Measurements from ENCODE around the gene PFDN1. TPM values are rescaled to one million over a fixed set of nuclear protein-coding genes. Genes with fewer than 3 reads are reported as not detected.

The PFDN1 gene
- total and polyA plus RNA-seq, 10 of the 15 experiments (the other 5 are each of a cell fraction or from before 2014, with no cell fraction given): 62.9 to 193 (median 102) TPM

GRCh38 chr5:140242890-140243585 lies 59.9 kb downstream of the PFDN1 start:
- Histone ChIP-seq H3K4me2 (ENCODE audit: control insufficient read depth, insufficient read depth) (no peak overlapping the region), H3K9ac (ENCODE audit: control insufficient read depth, insufficient read depth, low read length) (no peak overlapping the region), H4K20me1 (ENCODE audit: control insufficient read depth, insufficient read depth) (no peaks in the 10 kb centered on the region; the same call in 1 of the 2 replicates), H3K4me3 (no peak overlapping the region), H3K4me1 (ENCODE audit: control insufficient read depth, insufficient read depth, low read length) (peaks cover 4% of the 10 kb centered on the region; the same call in 1 of the 2 replicates), H3K27me3 (replicated peaks in 1 of 2; ENCODE audit: control insufficient read depth in 2 of 2, insufficient read depth in 2 of 2, low read length in 1 of 2) (no peaks in the 10 kb centered on the region), H3K36me3 (ENCODE audit: control insufficient read depth in 2 of 2, insufficient read depth in 2 of 2, low read length in 1 of 2) (peaks cover 6 to 19% of the 10 kb centered on the region in 2 experiments; a peak in 3 of 4 replicates), H3K27ac (ENCODE audit: control insufficient read depth, insufficient read depth) (no peak overlapping the region), H2AFZ (ENCODE audit: control insufficient read depth, low read depth, low read length) (no peak overlapping the region), H3K79me2 (ENCODE audit: control insufficient read depth, insufficient read depth, low read length) (no peaks in the 10 kb centered on the region), H3K9me3 (replicated peaks; ENCODE audit: control insufficient read depth, insufficient read depth, low read length) (no peaks in the 10 kb centered on the region)
- 92% methylated on average over 4 of the region's 4 CpGs for WGBS (ENCODE audit: insufficient coverage, insufficient replicate concordance, low lambda C conversion rate, missing lambda C conversion rate)
- FAIRE-seq (no peak), DNase-seq (ENCODE audit: low read depth, low spot score) (no peak), ATAC-seq (no peak)
- intact Hi-C loops (cut with micrococcal nuclease; ENCODE audit: unreplicated experiment): loop anchor here (5.0 kb wide), 1 partner anchor 469 kb away; no protein-coding TSS in a partner anchor
- in situ Hi-C loops (cut with MboI): loop anchor here (5.0 to 25.0 kb wide), 3 partner anchors 119 to 794 kb away; partner anchors contain the start of gene SLC4A9
- SMC1A ChIA-PET (ENCODE audit: uncharacterized antibody, unreplicated experiment): interaction anchor here (0.8 to 14.6 kb wide), 16 partner anchors 10 to 130 kb away, joined by 3 to 345 read pairs (median 4); partner anchors contain the start of genes HBEGF and SLC4A9
- no peak for TF ChIP-seq POU2F2 (IDR thresholded peaks at IDR 0.05; ENCODE audit: borderline replicate concordance, low read depth, low read length)
- peak; percentile 36; the same call in 1 of the 2 replicates for TF ChIP-seq POLR2A (IDR thresholded peaks at IDR 0.05; ENCODE audit: low read depth, low read length)
- RAD21 ChIA-PET (ENCODE audit: unreplicated experiment): interaction anchor here (0.9 to 7.7 kb wide), 18 partner anchors 10 to 483 kb away, joined by 3 to 131 read pairs (median 3); partner anchors contain the start of genes HBEGF and PFDN1
- BruUV-seq (replicated peaks): no TSS peak
- CTCF ChIA-PET: interaction anchor here (0.7 to 18.8 kb wide), 25 partner anchors 10 to 483 kb away, joined by 3 to 774 read pairs (median 7); partner anchors contain the start of genes HBEGF and PFDN1
- POLR2A ChIA-PET: interaction anchor here (1.8 kb wide), 1 partner anchor 103 kb away, joined by 4 read pairs; the partner anchor contains the start of gene HBEGF

- Histone ChIP-seq H3K79me2 (ENCODE audit: control insufficient read depth, insufficient read depth, low read length) (no peaks in the 10 kb centered on the region), H3K27ac (ENCODE audit: control insufficient read depth, insufficient read depth) (no peak overlapping the region), H3K4me2 (ENCODE audit: control insufficient read depth, insufficient read depth) (no peak overlapping the region), H3K4me3 (no peak overlapping the region), H3K36me3 (ENCODE audit: control insufficient read depth in 2 of 2, insufficient read depth in 2 of 2, low read length in 1 of 2) (peaks cover 6 to 19% of the 10 kb centered on the region in 2 experiments; a peak in 3 of 4 replicates), H4K20me1 (ENCODE audit: control insufficient read depth, insufficient read depth) (no peaks in the 10 kb centered on the region; the same call in 1 of the 2 replicates), H3K27me3 (replicated peaks in 1 of 2; ENCODE audit: control insufficient read depth in 2 of 2, insufficient read depth in 2 of 2, low read length in 1 of 2) (no peaks in the 10 kb centered on the region), H2AFZ (ENCODE audit: control insufficient read depth, low read depth, low read length) (no peak overlapping the region), H3K9ac (ENCODE audit: control insufficient read depth, insufficient read depth, low read length) (no peak overlapping the region), H3K9me3 (replicated peaks; ENCODE audit: control insufficient read depth, insufficient read depth, low read length) (no peaks in the 10 kb centered on the region), H3K4me1 (ENCODE audit: control insufficient read depth, insufficient read depth, low read length) (peaks cover 4% of the 10 kb centered on the region; the same call in 1 of the 2 replicates)
- BruUV-seq (replicated peaks): no TSS peak
- no peak for ATAC-seq
- ChIA-PET POLR2A (interaction anchor here (1.8 kb wide), 1 partner anchor 104 kb away, joined by 4 read pairs; the partner anchor contains the start of gene HBEGF), SMC1A (ENCODE audit: uncharacterized antibody, unreplicated experiment) (interaction anchor here (0.8 to 14.6 kb wide), 2 partner anchors 60 to 109 kb away, joined by 3 to 345 read pairs; partner anchors contain the start of gene HBEGF), RAD21 (ENCODE audit: unreplicated experiment) (interaction anchor here (0.5 to 7.7 kb wide), 6 partner anchors 21 to 118 kb away, joined by 3 to 131 read pairs (median 3); partner anchors contain the start of gene HBEGF), CTCF (interaction anchor here (1.1 to 18.8 kb wide), 9 partner anchors 13 to 122 kb away, joined by 3 to 774 read pairs (median 18); partner anchors contain the start of gene HBEGF)
- in situ Hi-C loops (cut with MboI): loop anchor here (5.0 to 25.0 kb wide), 3 partner anchors 120 to 795 kb away; partner anchors contain the start of gene SLC4A9
- FAIRE-seq: no peak
- TF ChIP-seq ESRRA (IDR thresholded peaks at IDR 0.05; ENCODE audit: low read length): no peak
- TF ChIP-seq CTCF (IDR thresholded peaks at IDR 0.05 in 2 of 3, conservative IDR thresholded peaks at IDR 0.05 in 1 of 3; ENCODE audit: control insufficient read depth in 2 of 3, extremely low read depth in 1 of 3, insufficient read depth in 1 of 3, low read depth in 3 of 3, low read length in 3 of 3): 0 out of 6 replicates have a peak, but pooled peaks of 1 of the 3 experiments have one; percentile 5
- DNase-seq (ENCODE audit: low read depth, low spot score): no peak
- intact Hi-C loops (cut with micrococcal nuclease; ENCODE audit: unreplicated experiment): loop anchor here (5.0 kb wide), 1 partner anchor 470 kb away; no protein-coding TSS in a partner anchor
- WGBS (ENCODE audit: insufficient coverage, insufficient replicate concordance, low lambda C conversion rate, missing lambda C conversion rate): 83% methylated on average over 5 of the region's 5 CpGs
Observed at GRCh38 chr5:140242099-140242498, 60.8 kb downstream of the PFDN1 start.
